SK-MEL-5 (cell line): Measurements from ENCODE around the gene GNAS. TPM values are rescaled to one million over a fixed set of nuclear protein-coding genes. Genes with fewer than 3 reads are reported as not detected.
A peak's percentile ranks its signal among the peaks of the same experiment; 100 is the strongest.
"Not testable (repeated sequence)": the region's sequence is repeated elsewhere in the genome, so short reads cannot be mapped to it uniquely, and the experiment has no call there.

Experiments
- DNase-seq: peaks from one replicate; pipeline ENCODE4 v3.0.0-alpha.2; 2016; ENCODE audit warnings: low read depth, low spot score
- in situ Hi-C: cut with HindIII; loops from 2 replicates; pipeline ENCODE4 v1.10.0; 2016; ENCODE audit warnings: low sequenced_read_pairs, high pct_unique_total_duplicates, low pct_unique_long_range_greater_than_20kb
- total RNA-seq: library from RNA; depleted of rRNA; stranded (reverse); fragments of >200 nt; shearing (Covaris generic); gene quantifications from 2 replicates; pipeline ENCODE4 v1.2.3, GENCODE V29; 2014

Gene GNAS
- total RNA-seq, 1 experiment from 2014 or later: 589 TPM

DNA sequence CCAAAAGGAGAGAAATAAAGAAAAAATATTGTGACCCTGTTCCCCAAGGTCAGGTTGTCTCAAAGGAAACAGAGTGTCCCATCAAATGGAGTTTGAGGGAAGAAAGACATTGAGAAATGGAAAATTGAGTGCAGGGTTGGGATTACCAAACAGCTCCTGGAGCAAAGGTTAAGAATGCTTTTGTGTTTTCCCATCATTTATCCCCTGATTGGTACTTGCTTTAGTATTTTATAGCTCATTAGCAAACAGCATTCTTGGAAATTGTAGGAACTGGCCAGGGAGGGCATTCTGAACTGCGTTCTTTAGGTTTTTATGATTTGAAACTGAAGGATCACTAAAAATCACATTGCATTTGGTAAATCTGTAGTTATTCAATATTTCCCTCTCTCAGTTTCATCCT, 69.5 kb downstream of the GNAS start:
- in situ Hi-C loops: no loop called here
- DNase-seq: no peak

DNA sequence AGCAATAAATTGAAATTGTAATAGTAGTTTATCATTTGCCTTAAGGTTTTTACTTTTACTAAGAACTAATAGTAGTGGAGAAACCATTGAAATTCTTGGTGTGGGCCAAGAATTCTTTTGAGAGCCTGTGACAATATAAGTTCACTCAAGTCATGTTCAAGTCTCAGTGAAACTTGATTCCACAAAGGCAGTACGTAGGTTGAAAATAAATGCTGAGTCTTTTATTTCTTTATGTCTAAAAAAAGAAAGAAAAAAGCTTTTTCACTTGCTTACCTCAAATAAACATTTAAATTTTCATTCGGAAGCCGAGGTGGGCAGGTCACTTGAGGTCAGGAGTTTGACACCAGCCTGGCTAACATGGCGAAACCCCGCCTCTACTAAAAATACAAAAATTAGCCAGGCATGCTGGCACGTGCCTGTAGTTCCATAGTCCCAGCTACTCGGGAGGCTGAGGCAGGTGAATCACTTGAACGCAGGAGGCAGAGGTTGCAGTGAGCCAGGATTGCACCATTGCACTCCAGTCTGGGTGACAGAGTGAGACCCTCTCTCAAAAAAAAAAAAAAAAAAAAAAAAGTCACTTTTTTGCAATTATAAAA, 70.7 kb downstream of the GNAS start:
- in situ Hi-C loops: no loop called here
- no peak for DNase-seq

DNA sequence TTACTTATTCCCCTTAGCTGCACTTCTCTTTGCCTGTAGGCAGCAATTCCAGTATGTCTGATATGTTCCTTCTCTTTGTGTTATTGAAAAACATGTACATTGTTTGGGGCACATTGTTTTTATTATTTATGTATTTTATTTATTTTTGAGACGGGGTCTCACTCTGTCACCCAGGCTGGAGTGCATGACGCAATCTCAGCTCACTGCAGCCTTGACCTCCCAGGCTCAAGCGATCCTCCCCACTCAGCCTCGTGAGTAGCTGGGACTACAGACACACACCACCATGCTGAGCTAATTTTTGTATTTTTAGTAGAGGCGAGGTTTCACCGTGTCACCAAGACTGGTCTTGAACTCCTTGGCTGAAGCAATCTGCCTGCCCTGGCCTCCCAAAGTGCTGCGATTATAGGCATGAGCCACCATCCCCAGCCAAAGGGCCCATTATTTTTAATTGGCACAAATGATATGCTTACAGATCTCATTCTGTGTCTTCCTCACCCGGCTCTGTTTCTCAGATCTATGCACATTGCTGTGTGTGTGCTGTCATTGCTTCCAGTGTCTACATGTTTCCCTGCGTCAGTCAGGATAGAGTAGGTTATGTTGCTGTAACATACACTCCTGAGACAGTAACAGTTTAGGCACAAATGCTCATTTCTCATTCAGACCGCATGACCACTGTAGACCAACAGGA, 74.4 kb downstream of the GNAS start:
- in situ Hi-C loops: no loop called here

DNA sequence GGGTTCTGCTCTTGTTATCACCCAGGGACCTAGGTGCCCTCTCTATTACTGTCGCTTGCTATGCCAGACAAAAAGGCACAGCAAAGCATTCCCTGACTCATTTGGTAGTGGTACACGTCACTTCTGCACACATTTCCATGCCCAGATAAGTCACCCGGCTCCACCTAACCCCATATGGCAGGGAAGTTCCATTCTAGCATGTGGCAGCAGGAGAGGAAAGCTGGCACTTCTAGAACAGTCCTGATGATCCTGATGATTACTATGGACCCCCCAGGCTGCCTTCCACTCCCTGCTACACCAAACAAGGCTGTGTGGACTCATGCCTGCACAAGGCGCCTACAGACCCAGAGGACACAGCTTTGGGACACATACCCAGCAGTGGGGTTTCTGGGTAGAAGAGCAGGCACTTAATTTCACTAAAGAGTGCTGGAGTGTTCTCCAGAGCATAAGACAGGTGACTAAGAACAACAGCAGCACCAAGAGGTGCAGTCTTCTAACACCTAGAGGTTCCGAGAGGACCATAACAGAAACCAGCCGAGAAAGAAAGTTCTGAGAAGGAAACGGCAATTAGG, 75.1 kb downstream of the GNAS start:
- DNase-seq: no peak
- in situ Hi-C loops: no loop called here

More for the DNA sequence above, 74.4 kb downstream of the GNAS start:
- DNase-seq: no peak

DNA sequence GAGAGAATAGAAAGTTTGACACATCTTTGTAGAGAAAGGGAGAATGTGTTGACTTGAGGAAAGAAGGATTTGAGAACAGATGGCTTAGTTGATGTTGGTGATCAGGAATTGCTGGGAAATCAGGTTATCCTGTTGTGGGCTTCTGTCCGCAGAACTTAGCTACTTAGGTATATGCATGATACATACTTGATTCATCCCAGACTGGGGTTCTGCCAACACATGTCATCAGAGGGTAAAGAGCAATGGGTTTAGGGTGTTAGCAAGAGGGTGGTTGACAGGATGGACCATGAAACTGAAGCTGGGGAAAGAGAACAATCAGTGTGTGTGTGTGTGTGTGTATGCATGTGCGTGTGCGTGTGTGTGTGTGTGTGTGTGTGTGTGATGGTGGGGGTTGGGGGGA, 78.0 kb downstream of the GNAS start:
- in situ Hi-C loops: no loop called here
- DNase-seq: no peak

DNA sequence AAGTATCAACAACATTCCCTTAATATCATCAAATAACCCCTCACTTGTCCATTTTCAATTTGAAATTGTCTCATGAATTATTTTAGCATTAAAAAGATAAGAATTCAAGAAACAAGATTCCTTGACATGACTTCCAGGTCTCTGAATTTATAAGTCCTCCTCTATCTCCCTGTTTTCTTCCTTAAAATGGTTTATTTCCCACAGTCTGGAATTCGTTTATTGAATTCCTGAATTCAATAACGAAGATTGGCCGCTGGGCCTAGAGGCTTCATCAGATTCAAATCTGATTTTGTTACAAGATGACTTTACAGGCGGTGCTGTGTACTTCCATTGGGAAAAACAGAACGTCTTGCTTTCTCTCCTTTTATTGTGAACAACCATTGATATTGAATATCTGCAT, 79.7 kb downstream of the GNAS start:
- DNase-seq: no peak
- in situ Hi-C loops: no loop called here

DNA sequence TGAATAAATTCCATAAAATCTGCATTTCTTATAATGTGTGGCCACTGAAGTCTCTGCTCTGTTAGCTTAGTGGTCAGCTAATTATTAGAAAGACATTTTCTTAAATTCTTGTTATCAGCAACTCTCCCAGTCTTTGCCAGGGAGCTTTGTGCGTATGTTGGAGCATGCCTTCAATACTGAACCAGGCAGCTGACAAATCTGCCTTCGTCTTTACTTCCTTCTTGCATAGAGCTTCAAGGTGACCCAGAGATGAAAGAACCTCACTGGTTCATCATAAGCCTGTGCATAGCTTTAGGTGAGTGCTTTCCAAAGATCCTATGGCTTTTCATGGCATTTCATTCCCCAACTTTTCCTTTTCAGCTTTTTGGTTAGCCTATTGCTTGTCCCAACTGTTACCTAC, 85.6 kb downstream of the GNAS start:
- in situ Hi-C loops: no loop called here
- no peak for DNase-seq

DNA sequence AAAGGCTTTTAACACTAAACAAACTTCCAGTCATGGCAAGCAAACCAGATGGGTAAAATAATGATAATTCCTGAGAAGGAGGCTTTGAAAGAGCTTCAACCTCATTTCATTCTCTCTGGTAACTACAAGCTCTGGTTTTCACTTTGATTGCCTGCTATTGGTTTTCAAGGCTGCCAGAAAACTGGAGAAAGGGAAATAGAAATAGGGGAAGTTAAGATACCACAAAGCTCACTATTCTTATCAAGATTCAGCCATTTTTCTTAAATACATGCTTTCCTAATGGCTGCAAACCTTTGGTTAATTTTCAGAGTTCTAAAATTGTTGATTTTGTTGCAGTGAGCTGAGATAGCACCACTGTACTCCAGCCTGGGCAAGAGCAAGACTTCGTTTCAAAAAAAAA, 86.0 kb downstream of the GNAS start:
- in situ Hi-C loops: no loop called here
- DNase-seq: no peak

DNA sequence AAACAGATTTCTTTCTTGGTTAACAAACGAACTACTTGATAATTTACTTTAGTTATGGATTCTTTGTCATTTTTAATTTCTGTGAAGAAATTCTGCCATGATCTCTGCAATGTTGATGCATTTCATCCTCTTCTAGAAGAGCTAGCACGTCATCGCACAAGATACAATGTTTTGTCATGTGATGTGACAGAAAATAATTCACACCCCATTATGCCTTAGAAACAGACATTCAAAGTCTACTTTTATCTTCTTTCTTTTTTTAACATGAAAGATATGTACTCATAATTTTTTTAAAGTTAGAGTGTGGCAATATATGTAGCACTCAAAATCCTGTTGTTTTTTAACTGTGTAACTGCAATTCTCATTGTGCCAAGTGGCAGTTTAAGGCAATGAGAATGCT, 89.0 kb downstream of the GNAS start:
- no peak for DNase-seq
- in situ Hi-C loops: no loop called here

DNA sequence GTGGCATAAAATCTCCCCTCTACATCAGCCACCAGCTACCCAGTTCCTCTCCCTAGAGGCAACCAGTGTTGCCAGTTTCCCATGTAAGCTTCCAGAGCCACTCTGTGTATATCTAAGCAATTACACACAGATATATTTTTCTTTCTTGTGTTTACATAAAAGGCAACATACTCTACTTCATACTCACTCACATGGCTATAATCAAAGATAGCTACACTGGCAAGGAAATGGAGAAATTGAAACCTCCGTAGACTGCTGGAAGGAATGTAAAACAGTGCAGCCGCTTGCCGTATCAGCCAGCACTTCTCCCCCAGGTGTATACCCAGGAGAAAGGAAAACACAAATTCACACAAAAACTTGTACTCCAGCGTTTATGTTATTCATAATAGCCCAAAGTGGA, 90.0 kb downstream of the GNAS start:
- in situ Hi-C loops: no loop called here

DNA sequence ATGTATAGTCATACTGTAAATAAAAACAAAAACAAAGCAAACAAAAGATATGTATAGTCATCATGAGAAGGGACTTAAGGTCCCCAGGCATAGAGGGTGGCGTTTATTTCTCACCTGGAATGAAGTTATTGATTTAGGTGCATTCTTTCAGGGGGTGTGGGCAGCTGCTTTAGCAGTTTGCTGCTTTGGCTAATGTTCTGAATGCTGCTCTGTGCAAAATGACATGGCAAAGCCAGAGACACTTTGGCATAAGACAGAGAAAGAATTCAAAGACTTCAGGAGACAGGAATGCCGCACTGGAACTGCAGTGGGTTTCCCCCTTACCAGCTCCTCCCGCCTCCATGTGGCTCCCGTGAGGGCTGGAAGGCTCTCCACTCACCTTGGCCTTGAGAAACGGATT, 92.1 kb downstream of the GNAS start:
- in situ Hi-C loops: no loop called here
- no peak for DNase-seq

More for the DNA sequence above, 90.0 kb downstream of the GNAS start:
- DNase-seq: no peak

DNA sequence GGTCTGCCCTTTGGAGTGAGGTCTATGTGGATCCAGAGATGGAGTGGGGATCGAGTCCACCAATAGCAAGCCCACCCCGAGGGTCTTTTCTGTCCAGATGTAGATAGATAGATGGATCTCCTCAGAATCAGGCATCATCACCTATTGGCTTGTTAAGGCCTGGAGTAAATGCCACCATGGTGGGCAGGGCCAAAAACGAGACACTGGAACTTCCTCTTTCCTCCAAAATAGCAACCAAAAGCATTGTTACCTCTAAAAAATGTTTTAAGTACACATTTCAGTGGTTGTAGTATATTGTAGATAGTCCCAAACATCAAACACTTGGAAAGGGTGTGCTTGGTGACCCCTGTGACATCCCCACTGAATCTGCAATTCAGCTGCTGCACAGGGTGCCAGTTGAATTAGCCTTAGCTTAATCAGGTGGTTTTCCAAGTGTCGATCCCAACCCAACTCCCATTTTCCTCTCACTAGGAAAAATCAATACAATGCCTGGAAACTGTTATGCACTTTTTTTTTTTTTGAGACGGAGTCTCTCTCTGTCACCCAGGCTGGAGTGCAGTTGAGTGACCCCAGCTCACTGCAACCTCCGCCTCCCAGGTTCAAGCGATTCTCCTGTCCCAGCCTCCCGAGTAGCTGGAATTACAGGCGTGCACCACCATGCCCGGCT, 93.6 kb downstream of the GNAS start:
- no peak for DNase-seq
- in situ Hi-C loops: no loop called here

DNA sequence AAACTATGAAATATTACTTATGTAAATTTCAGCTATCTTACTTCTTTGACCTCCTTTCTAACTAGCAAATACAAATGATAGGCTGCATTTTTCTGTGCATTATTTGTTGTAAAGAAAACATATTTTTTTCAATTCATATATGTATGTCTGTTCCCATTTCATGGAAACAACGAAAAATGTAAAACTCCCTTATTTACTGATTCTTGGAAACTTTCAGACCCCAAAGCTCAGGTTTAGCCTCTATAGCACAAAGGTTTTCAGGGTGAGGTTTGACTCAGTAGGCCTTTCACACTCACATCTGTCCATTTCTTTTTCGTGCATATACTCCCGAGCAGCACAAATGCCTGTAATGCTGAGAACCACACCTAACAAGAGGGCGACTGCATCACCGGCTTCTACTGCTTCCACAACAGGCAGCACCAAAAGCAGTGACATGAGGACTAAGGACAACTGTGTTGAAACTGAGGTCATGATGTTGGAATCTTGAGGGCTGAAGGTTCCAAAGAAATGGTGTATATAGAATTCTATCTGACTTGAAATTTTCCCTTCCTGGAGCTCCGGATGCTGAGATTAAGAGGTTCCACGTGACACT, 95.4 kb downstream of the GNAS start:
- in situ Hi-C loops, DNase-seq: not testable (repeated sequence)

DNA sequence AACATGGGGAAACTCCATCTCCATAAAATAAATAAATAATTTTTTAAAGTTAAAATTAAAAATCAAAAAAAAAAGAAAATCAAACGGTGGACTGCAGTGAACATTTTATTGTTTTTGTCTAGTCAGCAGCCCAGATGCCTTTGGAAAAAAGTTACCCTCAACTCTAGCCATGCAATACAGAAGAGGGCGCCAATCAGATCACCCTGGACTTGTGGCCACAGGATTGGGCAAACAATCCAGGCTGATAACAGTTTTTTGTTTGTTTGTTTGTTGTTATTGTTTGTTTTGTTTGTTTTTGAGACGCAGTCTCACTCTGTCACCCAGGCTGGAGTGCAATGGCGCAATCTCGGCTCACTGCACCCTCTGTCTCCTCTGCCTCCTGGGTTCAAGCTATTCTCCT, 98.1 kb downstream of the GNAS start:
- in situ Hi-C loops: no loop called here
- peak; percentile 38 for DNase-seq

DNA sequence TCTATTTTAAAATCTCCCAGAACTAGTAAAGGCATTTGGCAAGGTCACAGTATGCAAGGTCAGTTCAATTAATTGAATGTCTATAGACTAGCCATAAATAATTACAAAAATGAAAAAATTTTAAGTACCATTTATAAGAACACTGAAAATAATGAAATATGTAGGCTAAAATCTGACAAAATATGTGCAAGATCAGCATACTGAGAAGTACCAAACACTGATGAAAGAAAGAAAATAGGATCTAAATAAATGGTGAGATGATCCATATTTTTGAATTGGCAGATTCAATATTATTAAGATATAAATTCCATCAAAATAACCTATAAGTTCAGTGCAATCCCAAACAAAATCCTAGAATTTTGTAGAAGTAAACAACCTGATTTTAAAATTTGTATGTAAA, 100.5 kb downstream of the GNAS start:
- no peak for DNase-seq
- in situ Hi-C loops: no loop called here

DNA sequence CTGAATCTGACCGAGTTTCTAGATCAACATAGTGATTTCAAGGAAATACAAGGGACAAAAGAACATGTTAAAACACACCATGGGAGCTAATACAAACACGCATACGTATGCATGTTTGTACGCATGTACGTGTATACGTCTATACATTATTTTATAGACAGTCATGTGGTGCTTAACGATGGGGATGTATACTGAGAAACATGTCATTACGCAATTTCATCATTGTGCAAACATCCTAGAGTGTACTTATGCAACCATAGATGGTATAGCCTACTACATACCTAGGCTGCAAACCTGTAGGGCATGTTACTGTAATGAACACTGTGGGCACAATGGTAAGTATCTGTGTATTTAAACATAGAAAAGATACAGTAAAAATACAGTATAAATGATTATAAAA, 103.6 kb downstream of the GNAS start:
- in situ Hi-C loops: no loop called here
- DNase-seq: no peak

DNA sequence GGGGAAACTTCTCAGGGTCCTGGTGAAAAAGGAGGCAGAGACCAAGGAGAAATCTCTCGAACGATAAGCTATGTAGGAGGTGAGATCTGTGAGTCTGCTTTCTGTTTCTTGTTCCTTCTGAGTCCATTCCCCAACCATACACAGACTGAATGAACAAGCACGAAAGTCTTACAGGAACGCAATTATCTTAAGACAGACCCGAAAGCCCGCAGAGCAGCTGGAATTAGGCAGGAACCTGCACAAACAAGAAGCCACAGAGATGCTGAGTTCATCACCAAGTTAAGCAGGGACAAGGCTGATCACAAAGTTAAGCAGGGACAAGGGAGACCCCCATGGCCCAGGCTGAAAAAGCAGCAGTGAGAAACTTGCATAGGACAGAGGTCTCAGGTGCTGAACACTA, 107.1 kb downstream of the GNAS start:
- in situ Hi-C loops: no loop called here
- DNase-seq: no peak
